C4-2B (cell line): ENCODE measurements around the gene TMED7.
"Not testable (repeated sequence)": the region's sequence is repeated elsewhere in the genome, so short reads cannot be mapped to it uniquely, and the experiment has no call there.

Experiments
- H3K27ac ChIP-seq: fragments of 450-650 bp; 2 replicates; pipeline ENCODE4 v1.5.1; 2017
- ZFX ChIP-seq: fragments of 450-650 bp; IDR thresholded peaks from 2 replicates; pipeline ENCODE4 v1.6.1; 2017
- TF ChIP-seq, protein P1 (sequence below): fragments of 450-650 bp; conservative IDR thresholded peaks from 2 replicates; pipeline ENCODE4 v1.5.1; 2017; ENCODE audit warnings: mild to moderate bottlenecking

TMED7 gene

DNA sequence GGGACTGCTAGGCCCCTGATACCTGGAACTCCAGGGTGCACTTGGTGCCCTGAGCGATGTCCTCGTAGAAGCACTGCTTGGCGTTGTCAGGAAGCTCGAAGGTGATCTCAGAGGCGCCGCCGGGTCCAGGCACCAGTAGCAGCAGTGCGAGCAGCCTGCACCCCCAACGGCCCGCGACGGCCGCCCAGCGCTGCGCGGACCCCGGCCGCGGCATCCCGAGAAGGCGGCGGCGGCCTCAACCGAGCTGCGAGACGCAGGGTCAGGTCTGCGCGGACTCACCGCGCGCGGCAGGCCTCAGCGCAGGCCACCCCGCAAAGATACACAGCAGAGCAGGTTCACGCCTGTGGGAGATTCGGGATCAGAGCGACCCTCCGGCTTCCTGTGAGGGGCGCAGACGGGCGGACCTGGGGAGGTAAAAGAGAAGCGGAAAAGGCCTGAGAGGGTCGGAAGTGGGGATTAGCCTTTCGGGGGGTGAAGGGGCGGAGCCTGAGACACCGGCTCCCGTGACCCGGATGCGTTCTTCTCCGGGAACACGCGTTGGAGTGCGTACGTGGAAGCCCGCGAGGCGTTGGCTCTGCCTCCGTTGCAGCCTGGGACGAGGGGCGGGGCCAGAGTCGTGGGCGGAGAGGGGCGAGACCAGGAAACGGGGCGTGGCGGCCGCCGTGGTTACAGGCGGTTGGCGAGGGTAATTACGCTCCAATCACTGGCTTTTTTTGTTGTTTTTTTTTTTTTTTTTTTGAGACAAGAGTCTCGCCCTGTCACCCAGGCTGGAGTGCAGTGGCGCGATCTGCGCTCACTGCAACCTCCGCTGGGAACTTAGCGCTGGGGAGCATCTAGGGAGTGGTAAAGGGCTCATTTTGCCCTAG is at the start of gene TMED7:
TMED7 (minus strand) TSS at position 458 of the 866 bp plus-strand sequence; CDS start at position 214, 244 bp downstream.
- peak within 1 kb of the TSS; percentile 94 for H3K27ac ChIP-seq
- peak; percentile 98 for TF ChIP-seq ZFX
- TF ChIP-seq, protein P1, sequence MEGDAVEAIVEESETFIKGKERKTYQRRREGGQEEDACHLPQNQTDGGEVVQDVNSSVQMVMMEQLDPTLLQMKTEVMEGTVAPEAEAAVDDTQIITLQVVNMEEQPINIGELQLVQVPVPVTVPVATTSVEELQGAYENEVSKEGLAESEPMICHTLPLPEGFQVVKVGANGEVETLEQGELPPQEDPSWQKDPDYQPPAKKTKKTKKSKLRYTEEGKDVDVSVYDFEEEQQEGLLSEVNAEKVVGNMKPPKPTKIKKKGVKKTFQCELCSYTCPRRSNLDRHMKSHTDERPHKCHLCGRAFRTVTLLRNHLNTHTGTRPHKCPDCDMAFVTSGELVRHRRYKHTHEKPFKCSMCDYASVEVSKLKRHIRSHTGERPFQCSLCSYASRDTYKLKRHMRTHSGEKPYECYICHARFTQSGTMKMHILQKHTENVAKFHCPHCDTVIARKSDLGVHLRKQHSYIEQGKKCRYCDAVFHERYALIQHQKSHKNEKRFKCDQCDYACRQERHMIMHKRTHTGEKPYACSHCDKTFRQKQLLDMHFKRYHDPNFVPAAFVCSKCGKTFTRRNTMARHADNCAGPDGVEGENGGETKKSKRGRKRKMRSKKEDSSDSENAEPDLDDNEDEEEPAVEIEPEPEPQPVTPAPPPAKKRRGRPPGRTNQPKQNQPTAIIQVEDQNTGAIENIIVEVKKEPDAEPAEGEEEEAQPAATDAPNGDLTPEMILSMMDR = no peak

DNA sequence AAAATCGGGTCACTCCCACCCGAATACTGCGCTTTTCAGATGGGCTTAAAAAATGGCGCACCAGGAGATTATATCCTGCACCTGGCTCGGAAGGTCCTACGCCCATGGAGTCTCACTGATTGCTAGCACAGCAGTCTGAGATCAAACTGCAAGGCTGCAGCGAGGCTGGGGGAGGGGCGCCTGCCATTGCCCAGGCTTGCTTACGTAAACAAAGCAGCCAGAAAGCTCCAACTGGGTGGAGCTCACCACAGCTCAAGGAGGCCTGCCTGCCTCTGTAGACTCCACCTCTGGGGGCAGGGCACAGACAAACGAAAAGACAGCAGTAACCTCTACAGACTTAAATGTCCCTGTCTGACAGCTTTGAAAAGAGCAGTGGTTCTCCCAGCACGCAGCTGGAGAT is 48.9 kb upstream of the TMED7 start:
- not testable (repeated sequence) for H3K27ac ChIP-seq

DNA sequence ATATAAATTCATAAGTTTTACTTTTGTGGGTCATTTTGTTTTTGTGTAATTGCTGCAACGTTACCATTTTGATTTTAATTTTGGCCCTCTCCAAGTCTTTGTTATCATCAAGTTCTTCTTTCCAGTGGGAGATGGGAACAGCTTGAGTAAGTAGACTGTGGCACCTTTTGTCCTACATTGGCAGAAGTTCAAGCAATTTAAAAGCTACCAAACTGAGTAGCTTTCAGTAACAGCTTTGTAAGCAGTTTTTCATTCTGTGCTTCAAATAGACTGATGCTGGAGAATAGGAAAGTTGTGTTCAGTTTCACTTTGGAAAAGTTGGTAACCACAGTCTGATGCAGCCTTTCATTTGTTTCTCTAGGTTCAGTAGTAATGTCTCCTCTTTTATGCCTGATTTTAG is 47.8 kb upstream of the TMED7 start:
- TF ChIP-seq, protein P1 = no peak
- TF ChIP-seq ZFX = no peak
- H3K27ac ChIP-seq = no peak overlapping the region

- H3K27ac ChIP-seq = no peak overlapping the region
- TF ChIP-seq, protein P1 = no peak
- no peak for TF ChIP-seq ZFX
Observed at GRCh38 chr5:115671939-115672338, 46.1 kb upstream of the TMED7 start.

DNA sequence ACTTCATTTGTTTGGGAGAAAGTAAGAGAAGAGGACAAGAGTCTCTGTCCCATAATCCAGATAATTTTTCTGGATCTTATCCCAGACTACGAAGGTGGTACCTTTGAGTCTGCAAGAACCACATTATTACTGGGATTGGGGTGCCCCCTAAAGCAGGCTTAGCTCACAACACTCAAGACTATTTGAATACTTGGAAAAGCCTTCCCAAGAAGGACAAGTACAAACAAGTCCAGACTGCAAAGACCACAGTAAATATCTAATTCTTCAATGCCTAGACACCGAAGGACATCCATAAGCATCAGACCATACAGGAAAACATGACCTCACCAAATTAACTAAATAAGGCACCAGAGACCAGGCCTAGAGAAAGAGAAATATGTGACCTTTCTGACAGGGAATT is 40.2 kb upstream of the TMED7 start:
- TF ChIP-seq, protein P1 = no peak
- no peak for TF ChIP-seq ZFX
- no peak overlapping the region for H3K27ac ChIP-seq

- no peak for TF ChIP-seq ZFX
- TF ChIP-seq, protein P1 = no peak
- H3K27ac ChIP-seq = no peak overlapping the region
Observed at GRCh38 chr5:115661563-115661962, 35.7 kb upstream of the TMED7 start.

- H3K27ac ChIP-seq = no peak overlapping the region
- no peak for TF ChIP-seq ZFX
- TF ChIP-seq, protein P1 = no peak
Observed at GRCh38 chr5:115661101-115661500, 35.3 kb upstream of the TMED7 start.

DNA sequence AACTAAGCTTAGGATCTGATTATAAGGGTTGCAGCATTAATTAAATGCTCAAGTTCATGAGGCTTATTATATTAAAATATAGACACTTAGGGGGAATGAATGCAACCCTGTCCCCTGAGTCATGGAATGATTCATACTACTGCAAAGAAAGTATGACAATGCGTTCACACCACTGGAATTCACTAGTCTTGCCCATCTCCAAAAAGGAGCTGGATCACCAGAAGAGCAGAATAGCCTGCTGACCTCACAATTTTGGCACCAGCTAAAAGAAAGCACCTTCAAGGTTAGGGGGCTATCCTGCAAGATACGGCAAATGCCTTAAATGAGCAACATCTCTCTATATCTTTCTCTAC is 32.0 kb upstream of the TMED7 start:
- H3K27ac ChIP-seq = no peak overlapping the region
- TF ChIP-seq, protein P1 = no peak
- TF ChIP-seq ZFX = no peak
